CD4-positive, alpha-beta T cell treated with Interleukin-15 for 4 hours (primary cell): ENCODE data around the gene CTNS.

Experiments used
- DNase-seq: peaks from one replicate; pipeline ENCODE4 v3.0.0-alpha.2; 2020; ENCODE audit warnings: low spot score

Gene CTNS

GRCh38 chr17:3636154-3636907 is at the start of gene CTNS, which contains the start of gene SHPK:
Gene CTNS (plus strand): TSS chr17:3636760. CDS start chr17:3640207, 3,447 bp downstream.
Gene SHPK (minus strand): TSS chr17:3636250. CDS start chr17:3636219, 31 bp downstream.
- peak; percentile 94 for DNase-seq

GRCh38 chr17:3589784-3590183 is 46.8 kb upstream of the CTNS start:
- DNase-seq, result no peak

GRCh38 chr17:3590231-3590630 is 46.3 kb upstream of the CTNS start:
- no peak for DNase-seq

- DNase-seq, result no peak
Observed at GRCh38 chr17:3590768-3591167, 45.8 kb upstream of the CTNS start.

DNA sequence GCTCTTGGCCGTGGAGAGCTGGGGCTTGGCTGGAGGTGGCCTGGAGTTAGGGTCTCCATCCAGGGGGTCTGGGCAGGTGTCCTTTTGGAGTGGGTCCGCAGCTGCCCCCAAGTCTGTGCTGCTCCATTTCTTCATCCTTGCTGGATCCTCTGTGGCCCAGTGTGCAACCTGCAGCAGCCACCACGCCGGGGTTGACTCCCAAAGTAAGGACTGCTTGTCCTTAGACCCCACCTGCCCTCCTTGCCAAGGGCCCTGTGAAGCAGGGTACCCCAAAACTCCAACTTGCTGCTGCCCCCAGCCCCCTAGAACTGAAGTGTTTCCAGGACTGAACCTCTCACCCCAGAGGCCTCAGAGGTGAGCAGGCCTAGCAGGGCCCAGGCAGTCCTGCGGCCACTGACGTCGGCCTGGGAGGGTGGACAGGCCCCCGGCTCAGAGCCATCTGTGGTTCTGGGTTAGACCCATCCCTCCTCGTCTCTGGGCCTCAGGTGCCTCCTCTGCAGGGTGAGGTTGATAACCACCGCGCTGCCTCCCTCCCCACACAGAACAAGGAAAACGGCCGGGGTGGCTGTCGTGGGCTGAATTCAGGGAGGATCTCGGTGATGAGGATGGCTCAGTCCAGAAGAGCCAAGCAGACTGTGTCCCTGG is 44.2 kb upstream of the CTNS start:
- no peak for DNase-seq

DNA sequence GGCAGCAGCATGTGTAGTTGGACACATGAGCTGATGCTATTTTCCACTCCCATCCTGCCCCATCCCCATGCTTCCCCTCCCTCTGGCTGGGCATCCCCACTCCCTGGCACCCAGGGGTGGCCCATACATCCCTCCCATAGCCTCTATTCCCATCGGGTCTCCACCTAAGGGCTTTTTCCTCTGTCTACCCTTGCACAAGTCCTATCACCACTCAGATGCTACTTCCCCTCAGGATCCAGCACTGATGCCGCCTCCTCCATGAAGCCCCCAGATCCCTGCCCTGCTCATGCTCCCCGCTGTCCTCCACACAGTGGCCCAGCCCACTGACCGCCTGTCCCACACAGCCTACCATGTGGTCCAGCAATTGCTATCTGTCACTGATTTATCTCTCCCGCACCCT is 43.2 kb upstream of the CTNS start:
- DNase-seq, result no peak

DNA sequence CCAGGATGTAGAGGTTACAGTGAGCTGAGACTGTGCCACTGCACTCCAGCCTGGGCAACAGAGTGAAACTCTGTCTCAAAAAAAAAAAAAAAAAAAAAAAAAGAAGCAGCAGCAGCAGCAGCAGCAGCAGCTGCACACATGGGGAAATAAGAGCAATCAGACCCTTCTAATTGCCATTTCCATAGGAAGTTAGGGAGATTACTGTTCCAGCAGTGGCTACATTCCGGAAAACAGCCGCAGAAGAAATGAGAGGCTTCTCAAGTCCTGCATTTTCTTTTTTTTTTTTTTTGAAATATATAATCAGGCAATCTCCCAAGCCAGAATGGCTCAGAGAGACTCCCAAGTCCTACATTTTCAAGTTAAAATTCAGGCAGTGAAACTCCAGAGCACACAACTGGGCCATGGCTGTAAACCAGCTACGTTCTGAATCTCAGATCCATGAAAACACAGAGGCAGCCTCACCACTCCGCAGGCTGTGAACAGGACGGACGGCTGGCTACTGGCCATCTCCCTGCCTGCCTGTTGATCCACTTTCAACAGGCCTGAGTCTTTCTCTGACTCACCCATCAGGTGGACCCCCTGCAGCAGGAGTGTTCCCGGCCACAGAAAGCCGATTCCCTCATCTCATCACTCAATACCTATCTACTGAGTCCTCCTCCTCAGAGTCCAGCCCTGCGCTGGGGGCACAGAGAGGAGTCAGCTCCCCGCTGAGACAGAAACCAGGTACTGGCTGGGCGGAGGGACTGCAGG is 42.3 kb upstream of the CTNS start:
- no peak for DNase-seq

DNA sequence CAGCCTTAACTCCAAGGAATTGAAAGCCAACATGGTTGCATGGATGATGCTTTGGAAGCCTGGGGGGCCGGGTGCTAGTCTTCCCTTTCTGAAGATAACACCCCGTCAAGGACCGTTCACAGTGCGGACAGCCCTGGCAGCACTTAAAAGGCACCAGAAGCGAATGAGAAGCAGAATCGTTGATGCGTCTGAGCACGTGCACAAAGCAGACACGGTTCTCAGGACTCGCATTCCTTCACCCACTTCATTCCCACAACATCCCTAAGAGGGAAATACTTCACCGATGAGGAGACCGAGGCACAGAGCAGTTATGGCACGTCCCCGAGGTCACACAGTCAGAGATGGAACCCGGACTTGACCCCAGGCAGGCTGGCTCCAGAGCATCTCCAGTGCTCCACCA is 41.6 kb upstream of the CTNS start:
- DNase-seq, result no peak

DNA sequence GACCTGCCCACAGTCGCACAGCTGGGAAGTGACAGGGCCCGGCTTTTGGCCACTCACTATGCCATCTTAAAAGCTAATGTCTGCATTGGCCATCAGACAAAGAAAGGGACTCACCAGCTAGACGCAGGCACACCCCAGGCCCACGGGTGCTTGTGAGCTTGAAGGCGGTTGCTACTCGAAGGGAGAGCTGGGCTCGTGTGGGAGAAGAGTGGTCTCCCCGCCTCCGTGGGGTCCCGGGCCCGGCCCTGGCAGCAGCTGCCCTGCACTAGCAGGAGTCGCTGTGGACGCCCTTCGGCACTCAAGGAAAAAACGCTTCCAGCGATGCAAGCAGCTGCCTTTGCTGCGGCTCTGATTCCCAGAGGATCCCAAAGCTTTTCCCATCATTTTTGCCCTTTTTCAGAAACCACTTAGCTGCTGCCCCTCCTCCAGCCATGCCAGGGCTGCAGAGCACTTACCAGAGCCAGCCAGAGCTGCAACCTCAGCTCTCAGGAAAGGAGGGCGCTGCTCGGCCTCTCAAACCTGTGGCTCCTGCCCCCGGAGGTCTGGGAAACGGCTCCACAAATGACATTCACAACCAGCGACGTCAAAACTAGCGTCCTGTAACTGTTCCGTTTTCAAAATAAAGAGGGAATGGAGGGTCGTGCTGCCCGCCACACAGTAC is 39.6 kb upstream of the CTNS start:
- no peak for DNase-seq

GRCh38 chr17:3598078-3598477 is 38.5 kb upstream of the CTNS start:
- DNase-seq, result no peak

- DNase-seq, result no peak
Observed at GRCh38 chr17:3600529-3601205, 35.9 kb upstream of the CTNS start.

- peak; percentile 4 for DNase-seq
Observed at GRCh38 chr17:3602499-3602898, 34.1 kb upstream of the CTNS start.

DNA sequence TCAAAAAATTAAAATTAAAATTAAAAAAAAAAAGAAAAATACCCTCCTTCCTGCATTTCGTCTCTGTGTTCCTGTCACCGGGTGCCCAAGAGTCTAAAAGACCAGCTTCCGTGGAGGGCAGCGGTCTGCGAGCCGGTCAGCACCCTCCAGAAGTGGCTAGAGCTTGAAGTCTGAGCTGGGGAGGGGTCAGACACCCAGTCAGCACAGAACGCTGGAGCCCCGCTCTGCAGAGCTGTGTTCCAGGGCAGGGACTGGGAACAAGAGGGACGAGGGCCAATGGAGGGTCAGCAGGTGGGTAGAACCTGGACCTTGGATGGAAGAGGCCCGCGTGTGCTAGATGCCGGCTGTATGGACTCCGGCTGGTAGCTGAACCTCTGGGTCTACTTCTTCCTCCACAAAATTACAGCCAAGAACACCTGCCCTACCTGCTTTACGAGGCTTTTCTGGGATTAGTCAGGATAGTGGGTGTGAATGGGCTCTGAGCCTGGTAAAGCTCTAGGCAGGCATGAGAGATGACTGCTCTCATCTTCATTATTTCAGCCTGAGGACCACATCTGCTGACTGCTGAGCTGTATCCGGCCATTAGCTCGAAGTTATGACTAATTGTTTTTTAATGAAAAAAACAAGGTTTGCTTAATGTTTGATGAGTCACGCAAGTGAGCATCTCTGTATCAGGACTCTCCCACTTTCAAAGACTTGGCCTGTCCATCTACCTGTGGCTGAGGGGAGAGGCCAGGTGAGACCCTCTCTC is 33.3 kb upstream of the CTNS start:
- no peak for DNase-seq

DNA sequence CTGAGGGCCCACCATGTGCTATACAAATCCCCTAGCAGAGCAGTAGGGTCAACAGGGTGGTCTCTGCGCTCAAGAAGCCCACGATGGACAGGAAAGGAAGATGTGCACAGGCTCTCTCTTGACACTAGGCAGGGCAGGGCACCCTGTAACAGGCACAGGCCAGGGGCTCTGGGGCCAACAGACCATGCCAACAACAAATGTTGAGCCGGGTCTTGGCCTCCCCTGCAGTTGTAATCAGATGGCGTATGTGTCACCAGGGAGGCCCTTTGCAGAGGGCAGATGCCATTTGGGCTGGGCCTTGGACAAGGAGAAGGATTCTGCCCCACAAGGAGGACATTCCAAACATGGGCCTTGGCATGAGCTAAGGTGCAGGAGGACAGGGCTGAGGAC is 32.7 kb upstream of the CTNS start:
- DNase-seq, result no peak

GRCh38 chr17:3609689-3610088 is 26.9 kb upstream of the CTNS start:
- DNase-seq, result no peak

DNA sequence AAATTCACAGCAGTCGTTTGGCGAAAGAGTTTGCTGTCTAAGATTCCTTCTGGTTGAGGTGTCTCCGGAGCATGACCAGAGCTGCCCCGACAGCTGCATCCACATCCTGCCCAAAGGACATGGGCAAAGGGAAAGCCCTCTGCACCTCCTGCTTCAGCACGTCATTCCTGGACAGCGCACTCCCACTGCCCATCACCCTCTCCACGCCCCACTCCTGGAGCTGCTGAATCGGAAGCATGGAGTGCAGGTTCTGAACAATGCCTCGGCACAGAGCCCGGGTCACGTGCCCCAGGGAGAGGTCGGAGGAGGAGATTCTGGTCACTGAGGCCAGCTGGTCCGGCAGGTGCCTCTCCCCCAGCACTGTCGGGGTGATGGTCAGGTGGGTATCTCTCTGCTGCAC is 26.0 kb upstream of the CTNS start:
- DNase-seq, result no peak

DNA sequence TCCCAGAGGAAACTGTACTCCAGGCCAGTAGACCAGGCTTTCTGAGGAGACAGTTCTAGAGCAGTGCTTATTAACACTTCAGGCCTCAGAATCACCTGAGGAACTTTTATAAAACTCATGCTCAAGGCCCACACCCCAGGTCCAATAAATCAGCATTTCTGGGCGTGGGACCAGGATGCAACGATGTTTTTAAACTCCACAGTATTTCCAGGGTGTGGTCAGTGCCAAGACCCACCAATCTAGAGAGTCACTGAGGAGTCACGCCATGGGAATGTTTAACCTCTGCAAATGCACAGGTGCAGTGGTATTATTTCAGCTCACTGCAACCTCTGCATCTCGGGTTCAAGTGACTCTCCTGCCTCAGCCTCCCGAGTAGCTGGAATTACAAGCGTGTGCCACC is 23.4 kb upstream of the CTNS start:
- DNase-seq, result no peak

DNA sequence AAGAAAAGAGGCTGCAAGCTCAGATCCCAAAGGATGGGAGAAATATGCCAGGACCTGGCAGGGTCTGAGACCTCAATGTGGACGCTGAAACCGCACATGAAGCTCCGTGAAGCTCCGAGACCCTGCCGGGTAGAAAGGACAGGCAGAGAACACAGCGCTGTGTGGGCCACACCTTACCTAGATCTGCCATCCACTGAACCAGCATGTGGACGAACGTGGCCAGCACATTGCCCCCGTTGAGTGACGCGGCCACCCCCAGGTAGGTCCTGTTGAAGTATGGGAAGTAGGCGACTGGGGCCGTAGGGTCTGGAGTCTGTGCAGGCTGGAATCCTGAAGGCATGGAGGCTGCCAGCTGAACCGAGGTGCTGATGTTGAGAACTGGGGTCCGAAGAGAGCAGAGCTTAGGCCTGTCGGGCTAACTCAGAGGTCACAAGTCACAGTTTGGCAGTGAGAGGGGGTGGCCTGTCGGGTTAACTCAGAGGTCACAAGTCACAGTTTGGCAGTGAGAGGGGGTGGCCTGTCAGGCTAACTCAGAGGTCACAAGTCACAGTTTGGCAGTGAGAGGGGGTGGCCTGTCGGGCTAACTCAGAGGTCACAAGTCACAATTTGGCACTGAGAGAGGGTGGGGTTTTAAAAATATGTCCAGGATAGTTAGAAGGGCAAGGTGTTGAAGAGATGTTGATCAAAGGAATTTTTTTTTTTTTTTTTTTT is 21.2 kb upstream of the CTNS start:
- no peak for DNase-seq

- no peak for DNase-seq
Observed at GRCh38 chr17:3621146-3621720, 15.3 kb upstream of the CTNS start.

DNA sequence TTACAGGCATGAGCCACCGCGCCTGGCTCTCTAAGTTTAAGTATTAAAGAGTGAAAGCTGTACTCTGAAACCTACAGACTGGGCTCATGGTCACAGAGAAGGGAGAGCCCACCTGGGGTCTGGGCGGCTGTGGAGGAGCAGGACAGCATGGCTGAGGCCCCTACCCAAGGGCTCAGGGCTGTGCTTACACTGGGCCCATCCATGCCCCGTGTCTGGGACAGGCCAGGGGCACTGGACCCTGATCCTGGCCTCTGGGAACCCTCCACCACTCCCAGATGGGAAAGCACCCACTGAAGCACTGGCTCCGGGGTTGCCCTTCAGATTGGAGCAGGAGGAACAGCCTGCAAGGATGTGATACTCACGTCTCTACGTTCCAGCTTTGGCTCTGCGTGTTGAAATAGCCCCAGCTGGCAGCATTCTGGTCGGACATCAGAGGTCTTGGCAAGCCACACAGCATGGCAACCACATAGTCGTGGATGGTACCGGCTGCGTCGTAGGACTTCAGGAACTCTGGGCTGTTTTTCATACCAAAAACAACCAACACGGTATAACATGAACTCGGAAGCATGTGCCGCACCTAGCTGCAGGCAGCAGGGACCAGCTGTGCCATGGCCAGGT is 13.5 kb upstream of the CTNS start:
- DNase-seq, result no peak
